GM21529 (cell line): ENCODE data around the gene RGS3.

Experiments used
- ATAC-seq: cut with Tn5 transposase; IDR thresholded peaks from one replicate; pipeline ENCODE4 v1.9.1; 2021; ENCODE audit not compliant: unreplicated experiment

RGS3 gene

GRCh38 chr9:113511047-113511521 lies 47.6 kb downstream of the RGS3 start:
- no peak for ATAC-seq

GRCh38 chr9:113511856-113512761 lies 48.6 kb downstream of the RGS3 start:
- peak; percentile 44 for ATAC-seq

- ATAC-seq: no peak
Observed at GRCh38 chr9:113513111-113513510, 49.6 kb downstream of the RGS3 start.

GRCh38 chr9:113513536-113513935 lies 50.0 kb downstream of the RGS3 start:
- no peak for ATAC-seq

GRCh38 chr9:113514061-113514460 lies 50.5 kb downstream of the RGS3 start:
- ATAC-seq: no peak

- no peak for ATAC-seq
Observed at GRCh38 chr9:113514748-113515147, 51.2 kb downstream of the RGS3 start.

GRCh38 chr9:113515862-113516261 lies 52.3 kb downstream of the RGS3 start:
- ATAC-seq: no peak

- peak; percentile 90 for ATAC-seq
Observed at GRCh38 chr9:113516840-113517577, 53.5 kb downstream of the RGS3 start.

GRCh38 chr9:113519426-113520108 lies 56.0 kb downstream of the RGS3 start:
- ATAC-seq: no peak

GRCh38 chr9:113520109-113520642 lies 56.6 kb downstream of the RGS3 start:
- peak; percentile 12 for ATAC-seq

- no peak for ATAC-seq
Observed at GRCh38 chr9:113521693-113522255, 58.2 kb downstream of the RGS3 start.

- no peak for ATAC-seq
Observed at GRCh38 chr9:113522419-113522818, 58.9 kb downstream of the RGS3 start.

GRCh38 chr9:113522858-113523257 lies 59.3 kb downstream of the RGS3 start:
- ATAC-seq: peak; percentile 1

GRCh38 chr9:113523421-113524141 lies 60.1 kb downstream of the RGS3 start:
- peak; percentile 85 for ATAC-seq

- ATAC-seq: no peak
Observed at GRCh38 chr9:113524468-113524867, 60.9 kb downstream of the RGS3 start.

- ATAC-seq: no peak
Observed at GRCh38 chr9:113525205-113525604, 61.7 kb downstream of the RGS3 start.

- no peak for ATAC-seq
Observed at GRCh38 chr9:113525831-113526230, 62.3 kb downstream of the RGS3 start.

GRCh38 chr9:113526231-113526746 lies 62.8 kb downstream of the RGS3 start:
- no peak for ATAC-seq

- no peak for ATAC-seq
Observed at GRCh38 chr9:113526841-113527240, 63.3 kb downstream of the RGS3 start.

GRCh38 chr9:113528088-113528487 lies 64.6 kb downstream of the RGS3 start:
- ATAC-seq: no peak
